Karpas-422 (cell line): ENCODE measurements around the gene GLT8D1. TPM values are rescaled to one million over a fixed set of nuclear protein-coding genes. Genes with fewer than 3 reads are reported as not detected.

Experiments
- DNase-seq: peaks from one replicate; pipeline ENCODE4 v3.0.0-alpha.2; 2015
- H2AFZ ChIP-seq: fragments of 200-600 bp; sonication (generic); 2 replicates; pipeline ENCODE4 v1.6.1; 2014; ENCODE audit warnings: antibody characterized with exemption, low read length, mixed read lengths
- H3K27ac ChIP-seq: fragments of 200-600 bp; sonication (generic); 2 replicates; pipeline ENCODE4 v1.5.1; 2014; ENCODE audit warnings: mild to moderate bottlenecking, low read length, moderate library complexity
- H3K27me3 ChIP-seq: fragments of 200-600 bp; sonication (generic); 2 replicates; pipeline ENCODE4 v1.6.1; 2014; ENCODE audit warnings: low read length, mixed read lengths
- H3K36me3 ChIP-seq: fragments of 200-600 bp; sonication (generic); 2 replicates; pipeline ENCODE4 v1.6.1; 2014; ENCODE audit warnings: low read length, mixed read lengths; ENCODE audit not compliant: insufficient read depth
- H3K4me1 ChIP-seq: fragments of 200-600 bp; sonication (generic); 2 replicates; pipeline ENCODE4 v1.6.1; 2014; ENCODE audit warnings: mild to moderate bottlenecking, low read length, mixed read lengths
- H3K4me2 ChIP-seq: fragments of 200-600 bp; sonication (generic); 2 replicates; pipeline ENCODE4 v1.6.1; 2014; ENCODE audit warnings: low read length, low read depth, mild to moderate bottlenecking; ENCODE audit not compliant: poor library complexity, severe bottlenecking
- H3K4me3 ChIP-seq: fragments of 200-600 bp; sonication (generic); 2 replicates; pipeline ENCODE4 v1.5.1; 2014; ENCODE audit warnings: mild to moderate bottlenecking, antibody characterized with exemption, low read length, mixed read lengths
- H3K79me2 ChIP-seq: fragments of 200-600 bp; sonication (generic); 2 replicates; pipeline ENCODE4 v1.6.1; 2014; ENCODE audit warnings: mild to moderate bottlenecking, low read length, mixed read lengths
- H3K9ac ChIP-seq: fragments of 200-600 bp; sonication (generic); 2 replicates; pipeline ENCODE4 v1.6.0; 2014; ENCODE audit warnings: low read length
- H3K9me2 ChIP-seq: fragments of 200-600 bp; sonication (generic), shearing (Covaris generic); replicated peaks from 2 replicates; pipeline ENCODE4 v1.6.0; 2014; ENCODE audit warnings: mild to moderate bottlenecking, low read length, moderate library complexity; ENCODE audit not compliant: insufficient read depth
- H3K9me3 ChIP-seq: fragments of 300-700, 200-600 bp; sonication (generic); 2 replicates; pipeline ENCODE4 v1.6.1; 2014; ENCODE audit warnings: low read length, mixed read lengths
- H4K20me1 ChIP-seq: fragments of 200-600 bp; sonication (generic); 2 replicates; pipeline ENCODE4 v1.6.1; 2014; ENCODE audit warnings: mild to moderate bottlenecking, antibody characterized with exemption, low read length, low read depth; ENCODE audit not compliant: insufficient read depth
- total RNA-seq: library from RNA; depleted of rRNA; stranded (reverse); fragments of >200 nt; shearing (Covaris generic); gene quantifications from 2 replicates; pipeline ENCODE4 v1.2.3, GENCODE V29; 2014; ENCODE audit warnings: low replicate concordance

GLT8D1 gene
- total RNA-seq, 1 experiment from 2014 or later: 34.7 TPM

DNA sequence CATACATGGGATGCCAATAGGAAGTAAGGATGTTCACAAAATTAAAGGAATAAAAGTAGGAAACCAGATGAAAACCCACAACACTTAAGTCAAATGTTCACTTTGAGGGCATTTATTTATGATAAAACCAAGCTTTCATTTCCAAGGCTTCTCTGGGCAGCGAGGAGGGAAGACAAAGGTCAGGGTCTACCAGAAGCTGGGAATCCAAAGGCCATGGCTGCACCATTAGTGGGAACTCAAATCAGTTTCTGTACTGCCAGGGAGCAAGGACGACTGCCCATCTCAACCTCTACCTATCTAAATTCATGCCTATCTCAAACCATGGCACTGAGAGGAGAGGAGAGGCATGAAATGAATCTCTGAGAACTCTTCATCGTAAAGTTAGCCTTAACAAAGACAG lies 42.5 kb downstream of the GLT8D1 start:
- Histone ChIP-seq H3K79me2 (peaks cover 28% of the 10 kb centered on the region), H3K27ac (no peak overlapping the region), H3K9me3 (no peaks in the 10 kb centered on the region), H3K4me3 (no peak overlapping the region), H3K4me1 (no peaks in the 10 kb centered on the region), H3K9me2 (no peaks in the 10 kb centered on the region), H4K20me1 (0 out of 2 replicates have a peak, but pooled peaks cover 3% of the 10 kb centered on the region), H3K36me3 (peaks cover 43% of the 10 kb centered on the region), H3K4me2 (no peak overlapping the region), H3K27me3 (no peaks in the 10 kb centered on the region), H2AFZ (no peak overlapping the region), H3K9ac (no peak overlapping the region)
- no peak for DNase-seq

DNA sequence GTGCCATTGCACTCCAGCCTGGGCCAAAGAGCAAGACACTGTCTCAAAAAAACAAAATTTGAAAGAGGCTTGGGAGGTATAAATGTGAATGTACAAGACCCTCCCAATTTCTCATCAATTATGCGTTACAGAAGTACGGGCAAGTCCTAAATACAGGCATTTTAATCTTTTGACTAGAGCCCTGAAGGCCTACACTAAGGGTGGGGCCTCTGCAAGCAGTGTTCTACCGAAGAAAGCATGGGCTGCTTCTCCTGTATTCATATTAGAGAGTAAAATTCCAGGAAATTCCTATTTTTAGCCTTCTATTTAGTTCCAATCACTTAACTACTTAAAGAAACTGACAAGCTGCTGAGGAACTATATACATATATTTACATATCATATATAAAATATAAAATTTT lies 45.5 kb downstream of the GLT8D1 start:
- H2AFZ ChIP-seq: no peak overlapping the region
- no peak overlapping the region for H3K9ac ChIP-seq
- H4K20me1 ChIP-seq: 0 out of 2 replicates have a peak, but pooled peaks cover 3% of the 10 kb centered on the region
- no peak overlapping the region for H3K27ac ChIP-seq
- H3K4me1 ChIP-seq: no peaks in the 10 kb centered on the region
- peaks cover 63% of the 10 kb centered on the region for H3K36me3 ChIP-seq
- DNase-seq: no peak
- peaks cover 26% of the 10 kb centered on the region for H3K79me2 ChIP-seq
- H3K9me3 ChIP-seq: no peaks in the 10 kb centered on the region
- H3K9me2 ChIP-seq: no peaks in the 10 kb centered on the region
- H3K27me3 ChIP-seq: no peaks in the 10 kb centered on the region
- no peak overlapping the region for H3K4me3 ChIP-seq
- H3K4me2 ChIP-seq: no peak overlapping the region

DNA sequence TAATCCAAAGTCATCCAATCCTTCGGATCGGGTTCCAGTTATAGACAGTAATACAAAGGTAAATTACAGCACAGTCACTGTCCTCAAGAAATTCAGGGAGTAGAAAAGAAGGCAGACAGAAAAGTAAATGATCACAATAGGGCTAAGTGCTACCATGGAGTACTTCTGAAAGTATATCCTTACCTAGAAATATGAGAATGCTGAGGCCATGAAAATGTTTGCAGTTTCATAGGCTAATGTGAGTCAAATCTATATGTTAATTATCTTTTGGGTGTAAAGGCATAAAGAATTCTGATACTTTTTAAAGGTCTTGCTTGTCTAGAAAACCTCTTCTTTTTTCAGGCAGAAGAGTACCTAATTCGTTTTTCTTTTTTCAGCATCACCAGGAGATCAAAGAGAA lies 49.7 kb downstream of the GLT8D1 start:
- no peak overlapping the region for H3K27ac ChIP-seq
- no peaks in the 10 kb centered on the region for H3K27me3 ChIP-seq
- H3K9me2 ChIP-seq: no peaks in the 10 kb centered on the region
- H3K4me2 ChIP-seq: no peak overlapping the region
- H3K36me3 ChIP-seq: peaks cover 45% of the 10 kb centered on the region
- H2AFZ ChIP-seq: no peak overlapping the region
- no peaks in the 10 kb centered on the region for H3K9me3 ChIP-seq
- no peaks in the 10 kb centered on the region for H3K79me2 ChIP-seq
- no peak overlapping the region for H3K9ac ChIP-seq
- no peak for DNase-seq
- H4K20me1 ChIP-seq: 0 out of 2 replicates have a peak, but pooled peaks cover 3% of the 10 kb centered on the region
- H3K4me3 ChIP-seq: no peak overlapping the region
- no peaks in the 10 kb centered on the region for H3K4me1 ChIP-seq

DNA sequence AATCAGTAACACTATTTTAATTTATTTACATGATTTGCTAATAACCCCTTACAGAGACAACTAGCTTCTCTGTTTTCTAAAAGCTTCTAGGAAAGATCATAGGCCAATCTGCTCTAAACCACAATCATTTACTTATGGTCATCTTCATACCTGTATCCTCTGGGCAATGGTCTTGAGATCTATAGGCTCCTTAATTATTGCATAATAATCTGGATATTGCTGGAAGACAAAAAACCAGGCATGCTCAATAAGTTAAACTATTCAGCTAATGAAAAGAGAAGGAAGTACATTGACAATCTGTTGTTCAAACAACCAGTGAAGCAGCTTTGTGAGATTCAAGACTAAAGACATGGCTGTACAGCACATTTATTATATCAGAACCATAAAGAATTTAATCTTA lies 54.0 kb downstream of the GLT8D1 start:
- no peak overlapping the region for H2AFZ ChIP-seq
- H3K27ac ChIP-seq: no peak overlapping the region
- no peaks in the 10 kb centered on the region for H3K9me2 ChIP-seq
- no peaks in the 10 kb centered on the region for H3K9me3 ChIP-seq
- H3K4me1 ChIP-seq: no peaks in the 10 kb centered on the region
- peaks cover 8% of the 10 kb centered on the region for H3K79me2 ChIP-seq
- peaks cover 53% of the 10 kb centered on the region for H3K36me3 ChIP-seq
- H3K9ac ChIP-seq: no peak overlapping the region
- H3K4me3 ChIP-seq: no peak overlapping the region
- H4K20me1 ChIP-seq: no peaks in the 10 kb centered on the region
- no peaks in the 10 kb centered on the region for H3K27me3 ChIP-seq
- DNase-seq: no peak
- no peak overlapping the region for H3K4me2 ChIP-seq

DNA sequence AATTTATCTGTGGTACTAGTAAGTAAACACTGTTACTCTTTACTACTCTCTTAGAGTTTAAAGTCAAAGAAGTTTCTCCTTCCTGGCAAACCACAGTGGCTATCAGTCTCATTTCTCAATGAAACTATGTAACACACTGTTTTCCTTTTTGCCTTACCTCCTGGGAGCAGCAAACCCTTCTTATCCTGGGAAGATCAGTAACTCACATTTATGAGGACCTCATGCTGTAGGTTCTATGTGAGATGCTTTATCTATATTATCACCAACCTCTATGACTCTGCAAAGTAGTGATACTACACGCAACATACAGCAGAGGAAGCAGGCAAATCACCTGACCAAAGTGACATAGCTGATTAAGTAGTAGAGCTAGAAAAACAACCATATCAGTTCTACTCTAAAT lies 55.2 kb downstream of the GLT8D1 start:
- no peak overlapping the region for H3K9ac ChIP-seq
- peaks cover 8% of the 10 kb centered on the region for H3K79me2 ChIP-seq
- no peak overlapping the region for H3K4me2 ChIP-seq
- no peak overlapping the region for H2AFZ ChIP-seq
- H3K27ac ChIP-seq: no peak overlapping the region
- no peaks in the 10 kb centered on the region for H4K20me1 ChIP-seq
- no peak overlapping the region for H3K4me3 ChIP-seq
- H3K36me3 ChIP-seq: peaks cover 56% of the 10 kb centered on the region
- H3K9me3 ChIP-seq: no peaks in the 10 kb centered on the region
- no peaks in the 10 kb centered on the region for H3K27me3 ChIP-seq
- no peak for DNase-seq
- H3K9me2 ChIP-seq: no peaks in the 10 kb centered on the region
- no peaks in the 10 kb centered on the region for H3K4me1 ChIP-seq

DNA sequence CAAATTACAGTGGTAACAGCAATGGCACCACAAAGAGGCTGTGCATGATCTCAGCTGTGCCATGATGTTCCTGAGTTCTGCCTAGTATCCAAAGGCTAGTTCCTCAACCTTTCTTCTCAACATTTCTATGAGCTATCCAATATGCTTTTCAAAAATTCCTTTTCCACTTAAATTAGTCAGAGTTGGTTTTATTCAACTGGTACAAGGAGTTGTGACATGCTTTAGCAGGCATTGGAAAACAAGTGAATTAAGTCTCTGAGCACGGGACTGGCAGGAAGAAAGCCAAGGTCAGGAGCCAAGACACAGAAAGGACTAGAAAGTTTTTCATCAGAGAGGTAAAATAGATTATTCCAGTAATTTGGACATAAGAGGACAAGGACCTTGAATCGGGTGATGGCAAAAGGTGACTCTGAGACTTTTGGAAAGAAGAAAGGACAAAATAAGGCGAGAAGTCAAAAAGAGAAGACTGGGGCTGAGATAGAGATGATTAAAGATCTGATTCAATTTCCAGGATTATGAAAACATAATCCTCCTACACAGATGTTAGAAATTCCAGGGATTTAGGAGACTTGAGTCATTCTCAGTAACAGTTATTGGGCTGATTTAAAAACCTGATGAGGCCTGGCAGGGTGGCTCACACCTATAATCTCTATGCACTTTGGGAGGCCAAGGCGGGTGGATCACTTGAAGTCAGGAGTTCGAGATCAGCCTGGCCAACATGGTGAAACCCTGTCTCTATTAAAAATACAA lies 56.0 kb downstream of the GLT8D1 start:
- peaks cover 8% of the 10 kb centered on the region for H3K79me2 ChIP-seq
- no peak for DNase-seq
- no peaks in the 10 kb centered on the region for H3K9me3 ChIP-seq
- no peak overlapping the region for H3K4me3 ChIP-seq
- H3K36me3 ChIP-seq: peaks cover 55% of the 10 kb centered on the region
- no peak overlapping the region for H2AFZ ChIP-seq
- no peak overlapping the region for H3K27ac ChIP-seq
- H4K20me1 ChIP-seq: no peaks in the 10 kb centered on the region
- no peaks in the 10 kb centered on the region for H3K27me3 ChIP-seq
- H3K9ac ChIP-seq: no peak overlapping the region
- H3K4me2 ChIP-seq: no peak overlapping the region
- no peaks in the 10 kb centered on the region for H3K4me1 ChIP-seq
- no peaks in the 10 kb centered on the region for H3K9me2 ChIP-seq

DNA sequence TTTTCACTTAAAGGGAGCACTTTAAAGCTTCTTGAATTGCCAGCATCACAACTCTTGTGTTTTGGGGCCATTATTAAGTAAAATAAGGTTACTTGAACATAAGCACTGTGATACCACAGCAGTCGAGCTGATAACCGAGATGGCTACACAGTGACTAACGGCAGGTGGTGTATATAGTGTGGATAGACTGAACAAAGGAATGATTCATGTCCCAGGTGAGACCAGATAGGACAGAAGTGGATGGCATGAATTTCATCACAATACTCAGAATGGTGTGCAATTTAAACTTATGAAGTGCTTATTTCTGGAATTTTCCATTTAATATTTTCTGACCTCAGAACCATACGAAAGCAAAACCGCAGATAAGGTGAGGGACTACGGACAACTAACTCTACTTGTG lies 60.0 kb downstream of the GLT8D1 start:
- no peak for DNase-seq
- Histone ChIP-seq H3K9me3 (no peaks in the 10 kb centered on the region), H3K9me2 (no peaks in the 10 kb centered on the region), H3K4me1 (no peaks in the 10 kb centered on the region), H2AFZ (no peak overlapping the region), H3K4me3 (no peak overlapping the region), H3K27ac (no peak overlapping the region), H3K36me3 (peaks cover 63% of the 10 kb centered on the region; the same call in 1 of the 2 replicates), H3K9ac (no peak overlapping the region), H3K79me2 (peaks cover 8% of the 10 kb centered on the region), H3K4me2 (no peak overlapping the region), H3K27me3 (no peaks in the 10 kb centered on the region), H4K20me1 (no peaks in the 10 kb centered on the region)
